Endothelial cell of umbilical vein (primary cell): Measurements from ENCODE around the gene TAS1R2.

Experiments used
- POLR2AphosphoS5 ChIP-seq: IDR thresholded peaks from 2 replicates; pipeline ENCODE4 v1.6.1; 2012; ENCODE audit warnings: low read depth, mild to moderate bottlenecking, control low read depth, low read length, moderate library complexity; ENCODE audit not compliant: insufficient read depth
- TF ChIP-seq, protein P1 (sequence below): IDR thresholded peaks from 2 replicates; pipeline ENCODE4 v1.6.1; 2011; ENCODE audit not compliant: insufficient read depth, insufficient read length
- TF ChIP-seq, protein P2 (sequence below), 2 donors: IDR thresholded peaks; 1 replicate in 1 of 2; 2 replicates in 1 of 2; pipeline ENCODE4 v1.5.1; 2011; ENCODE audit warnings: low read length in 2 of 2, mild to moderate bottlenecking in 2 of 2, moderate library complexity in 2 of 2, control low read depth in 1 of 2, inconsistent platforms in 1 of 2, low read depth in 1 of 2; ENCODE audit not compliant: insufficient read depth in 1 of 2; ENCODE audit errors: extremely low read depth in 1 of 2

DNA sequence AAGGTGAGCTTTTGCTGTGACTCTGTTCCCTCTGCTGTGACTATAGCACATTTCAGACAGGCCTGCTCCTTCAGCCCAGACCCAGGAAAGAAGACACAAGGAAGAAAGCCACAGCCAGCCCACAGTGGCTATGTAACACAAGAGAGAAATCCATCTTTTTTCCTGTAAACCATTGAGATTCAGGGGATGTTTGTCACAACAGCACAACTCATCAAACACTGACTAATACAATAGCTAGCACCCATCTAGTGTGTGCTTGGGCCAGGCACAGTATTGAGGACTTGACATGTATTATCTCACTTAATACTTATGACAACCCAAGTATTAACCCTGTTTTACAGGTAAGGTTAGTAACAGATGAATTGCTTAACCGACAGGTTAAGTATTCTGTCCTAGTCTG is 29.8 kb downstream of the TAS1R2 start:
- TF ChIP-seq POLR2AphosphoS5 = no peak
- TF ChIP-seq, protein P1, sequence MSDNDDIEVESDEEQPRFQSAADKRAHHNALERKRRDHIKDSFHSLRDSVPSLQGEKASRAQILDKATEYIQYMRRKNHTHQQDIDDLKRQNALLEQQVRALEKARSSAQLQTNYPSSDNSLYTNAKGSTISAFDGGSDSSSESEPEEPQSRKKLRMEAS = no peak
- TF ChIP-seq, protein P2, sequence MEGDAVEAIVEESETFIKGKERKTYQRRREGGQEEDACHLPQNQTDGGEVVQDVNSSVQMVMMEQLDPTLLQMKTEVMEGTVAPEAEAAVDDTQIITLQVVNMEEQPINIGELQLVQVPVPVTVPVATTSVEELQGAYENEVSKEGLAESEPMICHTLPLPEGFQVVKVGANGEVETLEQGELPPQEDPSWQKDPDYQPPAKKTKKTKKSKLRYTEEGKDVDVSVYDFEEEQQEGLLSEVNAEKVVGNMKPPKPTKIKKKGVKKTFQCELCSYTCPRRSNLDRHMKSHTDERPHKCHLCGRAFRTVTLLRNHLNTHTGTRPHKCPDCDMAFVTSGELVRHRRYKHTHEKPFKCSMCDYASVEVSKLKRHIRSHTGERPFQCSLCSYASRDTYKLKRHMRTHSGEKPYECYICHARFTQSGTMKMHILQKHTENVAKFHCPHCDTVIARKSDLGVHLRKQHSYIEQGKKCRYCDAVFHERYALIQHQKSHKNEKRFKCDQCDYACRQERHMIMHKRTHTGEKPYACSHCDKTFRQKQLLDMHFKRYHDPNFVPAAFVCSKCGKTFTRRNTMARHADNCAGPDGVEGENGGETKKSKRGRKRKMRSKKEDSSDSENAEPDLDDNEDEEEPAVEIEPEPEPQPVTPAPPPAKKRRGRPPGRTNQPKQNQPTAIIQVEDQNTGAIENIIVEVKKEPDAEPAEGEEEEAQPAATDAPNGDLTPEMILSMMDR (IDR thresholded peaks at IDR 0.05; ENCODE audit: extremely low read depth in 1 of 2, insufficient read depth in 1 of 2, low read depth in 1 of 2, low read length in 2 of 2) = no peak
